H1 (cell line): ENCODE results near the gene PSMB5. TPM values are rescaled to one million over a fixed set of nuclear protein-coding genes. Genes with fewer than 3 reads are reported as not detected.

Source experiments
- CTCF ChIA-PET: fragments of 300-600 bp; sonication (Branson Sonifier 250); formaldehyde crosslinking; loops from one replicate; lab custom pipeline; 2021; ENCODE audit not compliant: partially characterized antibody; lab: Charles Lee
- POLR2A ChIA-PET: fragments of 300-600 bp; sonication (Branson Sonifier 250); formaldehyde crosslinking; loops from one replicate; lab custom pipeline; 2021; ENCODE audit warnings: inconsistent platforms; ENCODE audit not compliant: partially characterized antibody; lab: Charles Lee
- DNase-seq, 2 experiments: peaks; one replicate each; pipeline versions ENCODE4 v3.0.0 to v3.0.0-alpha.2; 2010 to 2022; ENCODE audit warnings: low spot score in 2 of 2, low read depth in 1 of 2, mixed read lengths in 1 of 2
- FAIRE-seq: peaks from 2 replicates; lab custom pipeline; 2011; peaks lifted over from hg19 to GRCh38; lab: Jason Lieb, UNC
- H2AFZ ChIP-seq: 2 replicates; pipeline ENCODE4 v1.8.1; 2012; ENCODE audit warnings: low read length, inconsistent platforms
- H2AK5ac ChIP-seq: 2 replicates; pipeline ENCODE4 v1.6.1; 2013; ENCODE audit warnings: low read depth, low read length
- H2BK120ac ChIP-seq: replicated peaks from 2 replicates; pipeline ENCODE3; 2013; ENCODE audit warnings: low read depth, low read length, inconsistent platforms
- H2BK12ac ChIP-seq: 2 replicates; pipeline ENCODE4 v1.6.1; 2013; ENCODE audit warnings: low read depth, low read length
- H2BK15ac ChIP-seq: 2 replicates; pipeline ENCODE4 v1.6.1; 2013; ENCODE audit warnings: low read length
- H2BK20ac ChIP-seq: 2 replicates; pipeline ENCODE4 v1.6.1; 2013; ENCODE audit warnings: low read length
- H2BK5ac ChIP-seq: 2 replicates; pipeline ENCODE4 v1.6.1; 2013; ENCODE audit warnings: low read depth, low read length
- H3K14ac ChIP-seq: 2 replicates; pipeline ENCODE4 v1.6.1; 2013; ENCODE audit warnings: inconsistent platforms; ENCODE audit not compliant: insufficient read length
- H3K18ac ChIP-seq: 2 replicates; pipeline ENCODE4 v1.6.1; 2013; ENCODE audit warnings: low read length; ENCODE audit errors: extremely low read depth
- H3K23ac ChIP-seq: 2 replicates; pipeline ENCODE4 v1.6.1; 2013; ENCODE audit warnings: inconsistent platforms; ENCODE audit not compliant: insufficient read length
- H3K23me2 ChIP-seq: 2 replicates; pipeline ENCODE4 v1.6.1; 2013; ENCODE audit warnings: low read depth, low read length
- H3K27ac ChIP-seq: 2 replicates; pipeline ENCODE4 v1.6.1; 2011; ENCODE audit warnings: low read depth, low read length, inconsistent platforms
- H3K27me3 ChIP-seq, 4 experiments: replicated peaks in 1 of 4; 1 replicate in 1 of 4; 2 replicates in 3 of 4; pipeline versions ENCODE4 v1.6.1 to v1.8.1; 2011 to 2013; ENCODE audit warnings: low read length in 3 of 4, mild to moderate bottlenecking in 3 of 4, inconsistent platforms in 2 of 4, mixed read lengths in 2 of 4, moderate library complexity in 1 of 4; ENCODE audit not compliant: control insufficient read depth in 3 of 4, insufficient read depth in 3 of 4; ENCODE audit errors: extremely low read depth in 1 of 4
- H3K36me3 ChIP-seq, 4 experiments: 2 replicates each; pipeline versions ENCODE4 v1.6.1 to v1.8.1; 2011 to 2013; ENCODE audit warnings: mild to moderate bottlenecking in 4 of 4, low read length in 3 of 4, moderate library complexity in 2 of 4, control low read depth in 1 of 4, inconsistent platforms in 1 of 4; ENCODE audit not compliant: insufficient read depth in 4 of 4, control insufficient read depth in 2 of 4
- H3K4ac ChIP-seq: replicated peaks from 2 replicates; pipeline ENCODE3; 2013; ENCODE audit warnings: low read length, low read depth, mixed read lengths, inconsistent platforms; ENCODE audit not compliant: insufficient read length
- H3K4me1 ChIP-seq, 4 experiments: replicated peaks in 1 of 4; 1 replicate in 1 of 4; 2 replicates in 3 of 4; pipeline versions ENCODE4 v1.6.1 to v1.8.1; 2011 to 2013; ENCODE audit warnings: low read length in 3 of 4, inconsistent platforms in 2 of 4, mixed read lengths in 1 of 4; ENCODE audit not compliant: insufficient read depth in 4 of 4, control insufficient read depth in 3 of 4
- H3K4me2 ChIP-seq, 2 experiments: 2 replicates each; pipeline versions ENCODE4 v1.6.1 to v1.8.1; 2011 to 2013; ENCODE audit warnings: low read depth in 2 of 2, low read length in 2 of 2, control low read depth in 1 of 2, inconsistent platforms in 1 of 2, mild to moderate bottlenecking in 1 of 2; ENCODE audit not compliant: insufficient read depth in 1 of 2
- H3K4me3 ChIP-seq, 4 experiments: fragments of 200-600, 300-600 bp in 1 of 4; sonication (generic), shearing (Covaris generic), sonication (Bioruptor Twin) in 1 of 4; 2 replicates each; pipeline versions ENCODE4 v1.5.1 to v1.8.1; 2011 to 2016; ENCODE audit warnings: low read length in 4 of 4, low read depth in 3 of 4, control low read depth in 2 of 4, inconsistent platforms in 2 of 4, mild to moderate bottlenecking in 2 of 4, mixed read lengths in 1 of 4, moderate library complexity in 1 of 4; ENCODE audit not compliant: insufficient read depth in 2 of 4; ENCODE audit errors: extremely low read depth in 1 of 4
- H3K56ac ChIP-seq: replicated peaks from 2 replicates; pipeline ENCODE3; 2013; ENCODE audit warnings: low read depth, mild to moderate bottlenecking, mixed read lengths, low read length, inconsistent platforms; ENCODE audit not compliant: insufficient read length
- H3K79me1 ChIP-seq: 2 replicates; pipeline ENCODE4 v1.6.1; 2013; ENCODE audit warnings: low read depth, low read length, control low read depth
- H3K79me2 ChIP-seq, 2 experiments: 2 replicates each; pipeline versions ENCODE4 v1.6.1 to v1.8.1; 2012 to 2013; ENCODE audit warnings: low read length in 2 of 2, mild to moderate bottlenecking in 2 of 2, inconsistent platforms in 1 of 2; ENCODE audit not compliant: insufficient read depth in 2 of 2, control insufficient read depth in 1 of 2
- H3K9ac ChIP-seq, 4 experiments: replicated peaks in 1 of 4; 1 replicate in 1 of 4; 2 replicates in 3 of 4; pipeline versions ENCODE4 v1.6.1 to v1.8.1; 2011 to 2013; ENCODE audit warnings: low read depth in 3 of 4, low read length in 3 of 4, control low read depth in 2 of 4, mild to moderate bottlenecking in 2 of 4, moderate library complexity in 2 of 4, inconsistent platforms in 1 of 4; ENCODE audit errors: extremely low read depth in 1 of 4
- H3K9me3 ChIP-seq, 2 experiments: 2 replicates each; pipeline versions ENCODE4 v1.6.1 to v1.8.1; 2012 to 2013; ENCODE audit warnings: mild to moderate bottlenecking in 2 of 2, moderate library complexity in 2 of 2, control low read depth in 1 of 2, inconsistent platforms in 1 of 2, low read depth in 1 of 2, low read length in 1 of 2, mixed read lengths in 1 of 2; ENCODE audit not compliant: insufficient read depth in 2 of 2
- H4K20me1 ChIP-seq, 2 experiments: replicated peaks in 1 of 2; 2 replicates each; pipeline versions ENCODE3 to v1.8.1; 2011 to 2013; ENCODE audit warnings: inconsistent platforms in 2 of 2, low read length in 2 of 2, mild to moderate bottlenecking in 1 of 2; ENCODE audit not compliant: insufficient read depth in 2 of 2, control insufficient read depth in 1 of 2
- H4K5ac ChIP-seq: 2 replicates; pipeline ENCODE4 v1.6.1; 2013; ENCODE audit warnings: low read length, low read depth, mixed read lengths, inconsistent platforms; ENCODE audit not compliant: insufficient read length
- H4K8ac ChIP-seq: 2 replicates; pipeline ENCODE4 v1.8.0; 2013; ENCODE audit warnings: mild to moderate bottlenecking, moderate library complexity, low read length, inconsistent platforms; ENCODE audit not compliant: insufficient read depth; ENCODE audit errors: extremely low read depth
- H4K91ac ChIP-seq: replicated peaks from 2 replicates; pipeline ENCODE3; 2013; ENCODE audit warnings: low read length, mixed read lengths, inconsistent platforms; ENCODE audit not compliant: insufficient read length
- CEBPB ChIP-seq: IDR thresholded peaks from 2 replicates; pipeline ENCODE4 v1.6.1; 2012; ENCODE audit warnings: low read depth, low read length
- CHD1 ChIP-seq: IDR thresholded peaks from 2 replicates; pipeline ENCODE4 v1.6.1; 2012; ENCODE audit warnings: low read depth, low read length, improper control_type of control experiment
- EGR1 ChIP-seq: IDR thresholded peaks from 2 replicates; pipeline ENCODE4 v1.6.1; 2011; ENCODE audit warnings: low read depth, low read length, borderline replicate concordance
- PHF8 ChIP-seq: fragments of 200-600 bp; sonication (generic); conservative IDR thresholded peaks from 2 replicates; pipeline ENCODE4 v1.7.1; 2012; ENCODE audit warnings: low read depth, mild to moderate bottlenecking, inconsistent platforms, low read length, moderate library complexity
- POLR2A ChIP-seq, 2 experiments: IDR thresholded peaks; 1 replicate in 1 of 2; 2 replicates in 1 of 2; pipeline ENCODE4 v1.6.1; 2011; ENCODE audit warnings: low read depth in 2 of 2, low read length in 2 of 2, mild to moderate bottlenecking in 2 of 2; ENCODE audit errors: control extremely low read depth in 1 of 2
- POLR2AphosphoS5 ChIP-seq: IDR thresholded peaks from 2 replicates; pipeline ENCODE4 v1.6.1; 2011; ENCODE audit warnings: low read depth, low read length
- RAD21 ChIP-seq, 2 experiments: IDR thresholded peaks in 1 of 2; conservative IDR thresholded peaks in 1 of 2; 2 replicates each; pipeline ENCODE4 v1.6.1; 2011; ENCODE audit warnings: low read depth in 2 of 2, low read length in 2 of 2, improper control_type of control experiment in 1 of 2, inconsistent platforms in 1 of 2, mild to moderate bottlenecking in 1 of 2, moderate library complexity in 1 of 2
- SAP30 ChIP-seq: fragments of 300-600 bp; sonication (generic); IDR thresholded peaks from 2 replicates; pipeline ENCODE4 v1.7.1; 2012; ENCODE audit warnings: low read length, moderate library complexity, mild to moderate bottlenecking, inconsistent platforms; ENCODE audit not compliant: insufficient read depth, insufficient replicate concordance
- SP1 ChIP-seq: IDR thresholded peaks from 2 replicates; pipeline ENCODE4 v1.6.1; 2011; ENCODE audit warnings: low read depth, low read length
- SP2 ChIP-seq: IDR thresholded peaks from 2 replicates; pipeline ENCODE4 v1.6.1; 2012; ENCODE audit warnings: mild to moderate bottlenecking, low read length, inconsistent platforms
- TAF1 ChIP-seq: IDR thresholded peaks from 2 replicates; pipeline ENCODE4 v1.6.1; 2011; ENCODE audit warnings: mild to moderate bottlenecking, low read depth, low read length
- TAF7 ChIP-seq: optimal IDR thresholded peaks from 2 replicates; pipeline ENCODE3; 2011; ENCODE audit warnings: low read depth, mild to moderate bottlenecking, inconsistent platforms, low read length, moderate library complexity, borderline replicate concordance
- TCF12 ChIP-seq: IDR thresholded peaks from 2 replicates; pipeline ENCODE4 v1.6.1; 2011; ENCODE audit warnings: low read depth, mild to moderate bottlenecking, low read length
- WGBS, 2 experiments: shearing (Covaris generic) in 1 of 2; methylation state at CpG; one replicate each; pipeline versions ENCODE4 v1.1.6 to v1.1.7; 2013 to 2015; ENCODE audit warnings: low lambda C conversion rate in 2 of 2, mixed read lengths in 2 of 2, inconsistent platforms in 1 of 2, low coverage in 1 of 2, missing lambda C conversion rate in 1 of 2; ENCODE audit not compliant: insufficient replicate concordance in 2 of 2, insufficient coverage in 1 of 2, insufficient read length in 1 of 2; ENCODE audit errors: extremely low coverage in 1 of 2, missing lambda C conversion rate in 1 of 2; 5-methylcytosine and 5-hydroxymethylcytosine counted together
- polyA plus RNA-seq, 7 experiments: library from polyadenylated mRNA; depleted of rRNA in 3 of 7; stranded (reverse) in 5 of 7; unstranded in 2 of 7; fragments of >200 nt in 5 of 7; fragments of 200-250 nt in 2 of 7; gene quantifications; 1 replicate in 5 of 7; 2 replicates in 1 of 7; 4 replicates in 1 of 7; pipeline versions ENCODE4 v1.2.1 to v1.2.3, GENCODE V29; 2011 to 2013; ENCODE audit warnings: missing spikeins in 2 of 7, mixed read lengths in 2 of 7
- total RNA-seq: library from RNA; stranded (reverse); fragmentation: NEBNext Ultra II Directional; extraction: Animal tissue kit (Norgen Biotek cat#: 25700); gene quantifications from 2 replicates; pipeline ENCODE4 v1.2.1, GENCODE V29; 2021

PSMB5 gene
- total and polyA plus RNA-seq, 2 of the 8 experiments (the other 6 are each of a cell fraction or from before 2014, with no cell fraction given) = 254 to 510 TPM

- Histone ChIP-seq H3K4me1 (peaks cover 0 to 15% (median 4%) of the 10 kb centered on the region in 4 experiments; a peak in 4 of 7 replicates), H3K23ac (no peak overlapping the region), H3K9ac (no peak overlapping the region), H3K23me2 (peaks cover 12% of the 10 kb centered on the region), H2BK120ac (no peak overlapping the region), H3K9me3 (no peaks in the 10 kb centered on the region), H4K20me1 (peaks cover 0 to 4% of the 10 kb centered on the region in 2 experiments), H2BK15ac (no peak overlapping the region), H4K91ac (no peak overlapping the region), H3K4me3 (no peak overlapping the region), H2AK5ac (no peak overlapping the region), H4K8ac (no peak overlapping the region), H3K36me3 (peaks cover 0 to 13% (median 4%) of the 10 kb centered on the region in 4 experiments; a peak in 5 of 8 replicates), H3K4me2 (no peak overlapping the region), H2BK20ac (no peak overlapping the region), H2BK12ac (no peak overlapping the region), H3K79me1 (no peaks in the 10 kb centered on the region), H3K4ac (no peak overlapping the region), H3K27ac (no peak overlapping the region), H3K27me3 (no peaks in the 10 kb centered on the region; a peak in 1 of 7 replicates), H3K14ac (no peak overlapping the region), H3K18ac (no peak overlapping the region), H3K79me2 (no peaks in the 10 kb centered on the region), H2BK5ac (no peak overlapping the region), H3K56ac (no peak overlapping the region), H2AFZ (no peak overlapping the region), H4K5ac (no peak overlapping the region)
- 86% methylated on average over 16 of the region's 17 CpGs; no CpG with 5 or more reads in 1 of the 2 experiments for WGBS, 2 experiments
- ChIA-PET CTCF (interaction anchor here (0.8 to 29.2 kb wide), 20 partner anchors 12 to 291 kb away, joined by 3 to 785 read pairs (median 5); partner anchors contain the start of genes AJUBA and PSMB11), POLR2A (interaction anchor here (0.9 to 6.2 kb wide), 9 partner anchors 20 to 125 kb away, joined by 3 to 65 read pairs (median 5); partner anchors contain the start of genes AJUBA, PRMT5 and PSMB5)
- DNase-seq = no peak
- FAIRE-seq = no peak
- no peak for TF ChIP-seq POLR2A (IDR thresholded peaks at IDR 0.05; ENCODE audit: control extremely low read depth in 1 of 2, low read depth in 2 of 2, low read length in 2 of 2)
- TF ChIP-seq PHF8 = no peak
- no peak for TF ChIP-seq TAF1
- TF ChIP-seq CEBPB = no peak
- TF ChIP-seq POLR2AphosphoS5 = no peak
- TF ChIP-seq SAP30 = no peak
- no peak for TF ChIP-seq SP2
- no peak for TF ChIP-seq SP1
- peak; percentile 61 to 69 for TF ChIP-seq RAD21 (IDR thresholded peaks at IDR 0.05 in 1 of 2, conservative IDR thresholded peaks at IDR 0.05 in 1 of 2; ENCODE audit: low read depth in 2 of 2, low read length in 2 of 2)
- TF ChIP-seq CHD1 = no peak
- no peak for TF ChIP-seq TCF12
- TF ChIP-seq EGR1 = no peak
- TF ChIP-seq TAF7 = no peak
These were observed 19.5 kb upstream of the PSMB5 start for GRCh38 chr14:23054000-23054811.
